ENCODE results near the gene SAT2. TPM values are rescaled to one million over a fixed set of nuclear protein-coding genes. Genes with fewer than 3 reads are reported as not detected.
A peak's percentile ranks its signal among the peaks of the same experiment; 100 is the strongest.

Gene SAT2
- total RNA-seq, 2 donors from 2014 or later: 82.7 to 103 TPM

GRCh38 chr17:7651097-7651664 lies 23.6 kb upstream of the SAT2 start:
- peaks cover 50% of the 10 kb centered on the region for H3K27me3 Mint-ChIP-seq (ENCODE audit: insufficient read depth)
- peak overlapping the region; percentile 44 for H3K9ac ChIP-seq (ENCODE audit: extremely low read depth, low read length, poor library complexity, severe bottlenecking)
- H3K9me3 Mint-ChIP-seq: no peaks in the 10 kb centered on the region
- H3K4me3 ChIP-seq (ENCODE audit: low read length): peak overlapping the region; percentile 80
- 1 to 3% methylated on average over 15 to 44 of the region's 45 CpGs for WGBS, 2 experiments (ENCODE audit: insufficient coverage in 1 of 2, insufficient read length in 1 of 2)
- TF ChIP-seq CTCF (conservative IDR thresholded peaks at IDR 0.05): no peak
- no peak overlapping the region for H3K27ac ChIP-seq (ENCODE audit: low read depth, low read length)
- no peaks in the 10 kb centered on the region for H3K36me3 Mint-ChIP-seq (ENCODE audit: low read depth)
- H3K27ac Mint-ChIP-seq: no peak overlapping the region
- no peaks in the 10 kb centered on the region for H3K36me3 ChIP-seq (ENCODE audit: control insufficient read depth, insufficient read depth, low read length)
- peaks cover 14% of the 10 kb centered on the region for H3K4me1 Mint-ChIP-seq
- DNase-seq: no peak
- no peaks in the 10 kb centered on the region for H3K9me3 ChIP-seq (ENCODE audit: control insufficient read depth, low read length)
- peak overlapping the region; percentile 61 for H3K4me3 Mint-ChIP-seq
- peaks cover 31% of the 10 kb centered on the region for H3K27me3 ChIP-seq (ENCODE audit: control insufficient read depth, insufficient read depth, low read length, poor library complexity, severe bottlenecking)
- H3K4me1 ChIP-seq (ENCODE audit: control insufficient read depth, insufficient read depth, low read length): no peaks in the 10 kb centered on the region

GRCh38 chr17:7650509-7651096 lies 23.0 kb upstream of the SAT2 start, which contains the start of gene ATP1B2:
TSS of gene ATP1B2 (plus strand) at chr17:7650926. CDS start at chr17:7651519, 593 bp downstream.
- Mint-ChIP-seq H3K4me1 (peaks cover 14% of the 10 kb centered on the region), H3K27me3 (ENCODE audit: insufficient read depth) (peaks cover 50% of the 10 kb centered on the region), H3K27ac (no peak within 1 kb of the TSS), H3K9me3 (no peaks in the 10 kb centered on the region), H3K36me3 (ENCODE audit: low read depth) (no peaks in the 10 kb centered on the region), H3K4me3 (peak within 1 kb of the TSS; percentile 61)
- H3K9me3 ChIP-seq (ENCODE audit: control insufficient read depth, low read length): no peaks in the 10 kb centered on the region
- WGBS, 2 experiments (ENCODE audit: insufficient coverage in 1 of 2, insufficient read length in 1 of 2): 2 to 4% methylated on average over 17 to 29 of the region's 34 CpGs
- peak; percentile 98 for DNase-seq
- H3K4me3 ChIP-seq (ENCODE audit: low read length): peak within 1 kb of the TSS; percentile 80
- peak within 1 kb of the TSS; percentile 44 for H3K9ac ChIP-seq (ENCODE audit: extremely low read depth, low read length, poor library complexity, severe bottlenecking)
- H3K4me1 ChIP-seq (ENCODE audit: control insufficient read depth, insufficient read depth, low read length): no peaks in the 10 kb centered on the region
- no peak within 1 kb of the TSS for H3K27ac ChIP-seq (ENCODE audit: low read depth, low read length)
- peaks cover 31% of the 10 kb centered on the region for H3K27me3 ChIP-seq (ENCODE audit: control insufficient read depth, insufficient read depth, low read length, poor library complexity, severe bottlenecking)
- TF ChIP-seq CTCF (conservative IDR thresholded peaks at IDR 0.05): no peak
- H3K36me3 ChIP-seq (ENCODE audit: control insufficient read depth, insufficient read depth, low read length): no peaks in the 10 kb centered on the region

GRCh38 chr17:7647018-7647417 lies 19.4 kb upstream of the SAT2 start:
- Mint-ChIP-seq H3K4me1 (peaks cover 12% of the 10 kb centered on the region), H3K4me3 (no peak overlapping the region), H3K9me3 (no peaks in the 10 kb centered on the region), H3K27ac (no peak overlapping the region), H3K27me3 (ENCODE audit: insufficient read depth) (peaks cover 23% of the 10 kb centered on the region), H3K36me3 (ENCODE audit: low read depth) (no peaks in the 10 kb centered on the region)
- 92 to 100% methylated on average over 3 to 4 of the region's 4 CpGs for WGBS, 2 experiments (ENCODE audit: insufficient coverage in 1 of 2, insufficient read length in 1 of 2)
- Histone ChIP-seq H3K9me3 (ENCODE audit: control insufficient read depth, low read length) (no peaks in the 10 kb centered on the region), H3K4me1 (ENCODE audit: control insufficient read depth, insufficient read depth, low read length) (no peaks in the 10 kb centered on the region), H3K4me3 (ENCODE audit: low read length) (no peak overlapping the region), H3K27me3 (ENCODE audit: control insufficient read depth, insufficient read depth, low read length, poor library complexity, severe bottlenecking) (peaks cover 17% of the 10 kb centered on the region), H3K36me3 (ENCODE audit: control insufficient read depth, insufficient read depth, low read length) (no peaks in the 10 kb centered on the region), H3K9ac (ENCODE audit: extremely low read depth, low read length, poor library complexity, severe bottlenecking) (no peak overlapping the region), H3K27ac (ENCODE audit: low read depth, low read length) (no peak overlapping the region)
- DNase-seq: no peak
- no peak for TF ChIP-seq CTCF (conservative IDR thresholded peaks at IDR 0.05)

Measured in endodermal cell (in vitro differentiated cells).